ENCODE measurements around the gene NHP2.
A peak's percentile ranks its signal among the peaks of the same experiment; 100 is the strongest.
"Not testable (repeated sequence)": the region's sequence is repeated elsewhere in the genome, so short reads cannot be mapped to it uniquely, and the experiment has no call there.

Gene NHP2

DNA sequence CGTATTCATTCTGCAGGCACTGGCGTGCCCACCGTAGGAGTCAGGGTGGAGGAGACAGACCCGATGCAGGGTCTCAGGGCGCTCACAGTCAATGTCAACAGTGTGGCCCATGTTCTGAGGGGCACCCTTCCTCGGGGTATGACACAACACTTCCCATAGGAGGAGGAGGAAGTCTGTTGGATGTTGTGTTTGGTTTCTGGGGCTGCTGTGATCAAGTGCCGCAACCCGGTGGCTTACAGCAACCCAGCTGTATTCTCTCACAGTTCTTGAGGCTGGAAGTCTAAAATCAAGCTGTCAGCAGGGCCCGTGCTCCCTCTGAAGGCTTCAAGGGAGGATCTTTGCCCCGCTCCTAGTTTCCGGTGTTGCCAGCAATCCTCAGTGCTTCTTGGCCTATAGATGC lies 45.0 kb upstream of the NHP2 start:
- Histone ChIP-seq H3K36me3 (no peaks in the 10 kb centered on the region), H3K4me1 (peaks cover 0 to 2% (median under 1%) of the 10 kb centered on the region in 4 donors), H3K27me3 (peaks cover 0 to 14% of the 10 kb centered on the region in 2 donors), H3K27ac (no peak overlapping the region), H3K4me3 (no peak overlapping the region), H3K9me3 (no peaks in the 10 kb centered on the region)
- peak in 1 of 2 donors; percentile 45 for DNase-seq
- intact Hi-C loops (cut with DNase I; ENCODE audit: low total_unique reads) = no loop called here
- TF ChIP-seq, protein P1, sequence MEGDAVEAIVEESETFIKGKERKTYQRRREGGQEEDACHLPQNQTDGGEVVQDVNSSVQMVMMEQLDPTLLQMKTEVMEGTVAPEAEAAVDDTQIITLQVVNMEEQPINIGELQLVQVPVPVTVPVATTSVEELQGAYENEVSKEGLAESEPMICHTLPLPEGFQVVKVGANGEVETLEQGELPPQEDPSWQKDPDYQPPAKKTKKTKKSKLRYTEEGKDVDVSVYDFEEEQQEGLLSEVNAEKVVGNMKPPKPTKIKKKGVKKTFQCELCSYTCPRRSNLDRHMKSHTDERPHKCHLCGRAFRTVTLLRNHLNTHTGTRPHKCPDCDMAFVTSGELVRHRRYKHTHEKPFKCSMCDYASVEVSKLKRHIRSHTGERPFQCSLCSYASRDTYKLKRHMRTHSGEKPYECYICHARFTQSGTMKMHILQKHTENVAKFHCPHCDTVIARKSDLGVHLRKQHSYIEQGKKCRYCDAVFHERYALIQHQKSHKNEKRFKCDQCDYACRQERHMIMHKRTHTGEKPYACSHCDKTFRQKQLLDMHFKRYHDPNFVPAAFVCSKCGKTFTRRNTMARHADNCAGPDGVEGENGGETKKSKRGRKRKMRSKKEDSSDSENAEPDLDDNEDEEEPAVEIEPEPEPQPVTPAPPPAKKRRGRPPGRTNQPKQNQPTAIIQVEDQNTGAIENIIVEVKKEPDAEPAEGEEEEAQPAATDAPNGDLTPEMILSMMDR (IDR thresholded peaks at IDR 0.05) = no peak

GRCh38 chr5:178198151-178198550 lies 44.5 kb upstream of the NHP2 start:
- H3K4me3 ChIP-seq; H3K27ac ChIP-seq; intact Hi-C loops (cut with DNase I; ENCODE audit: low total_unique reads); H3K4me1 ChIP-seq; H3K36me3 ChIP-seq; H3K9me3 ChIP-seq: not testable (repeated sequence)
- DNase-seq = peak in 1 of 2 donors; percentile 25
- H3K27me3 ChIP-seq = peaks cover 0 to 19% of the 10 kb centered on the region in 2 donors

- intact Hi-C loops (cut with DNase I; ENCODE audit: low total_unique reads) = no loop called here
- Histone ChIP-seq H3K27ac (no peak overlapping the region), H3K4me3 (no peak overlapping the region), H3K9me3 (no peaks in the 10 kb centered on the region), H3K4me1 (no peaks in the 10 kb centered on the region), H3K36me3 (no peaks in the 10 kb centered on the region), H3K27me3 (peaks cover 0 to 21% of the 10 kb centered on the region in 2 donors)
- TF ChIP-seq, protein P1 (IDR thresholded peaks at IDR 0.05) = peak in 1 of 2 experiments; percentile 8
- no peak for DNase-seq
These were observed 43.3 kb upstream of the NHP2 start for GRCh38 chr5:178196986-178197385.

GRCh38 chr5:178196281-178196812 lies 42.7 kb upstream of the NHP2 start:
- H3K4me3 ChIP-seq = no peak overlapping the region
- H3K9me3 ChIP-seq = no peaks in the 10 kb centered on the region
- TF ChIP-seq, protein P1 (IDR thresholded peaks at IDR 0.05) = no peak
- no peaks in the 10 kb centered on the region for H3K4me1 ChIP-seq
- peaks cover 0 to 24% of the 10 kb centered on the region in 2 donors for H3K27me3 ChIP-seq
- H3K36me3 ChIP-seq = no peaks in the 10 kb centered on the region
- peak in 1 of 2 donors; percentile 20 for DNase-seq
- intact Hi-C loops (cut with DNase I; ENCODE audit: low total_unique reads) = no loop called here
- no peak overlapping the region for H3K27ac ChIP-seq

- H3K27me3 ChIP-seq = peaks cover 0 to 24% of the 10 kb centered on the region in 2 donors
- no peaks in the 10 kb centered on the region for H3K36me3 ChIP-seq
- H3K9me3 ChIP-seq = no peaks in the 10 kb centered on the region
- TF ChIP-seq, protein P1 (IDR thresholded peaks at IDR 0.05) = no peak
- no peak overlapping the region for H3K4me3 ChIP-seq
- no peaks in the 10 kb centered on the region for H3K4me1 ChIP-seq
- peak in 1 of 2 donors; percentile 64 for DNase-seq
- H3K27ac ChIP-seq = no peak overlapping the region
- intact Hi-C loops (cut with DNase I; ENCODE audit: low total_unique reads) = no loop called here
These were observed 40.3 kb upstream of the NHP2 start for GRCh38 chr5:178194026-178194425.

- no peak for DNase-seq
- Histone ChIP-seq H3K36me3 (no peaks in the 10 kb centered on the region), H3K9me3 (no peaks in the 10 kb centered on the region), H3K4me3 (no peak overlapping the region), H3K27me3 (peaks cover 0 to 30% of the 10 kb centered on the region in 2 donors), H3K4me1 (no peaks in the 10 kb centered on the region), H3K27ac (no peak overlapping the region)
- intact Hi-C loops (cut with DNase I; ENCODE audit: low total_unique reads) = no loop called here
- TF ChIP-seq, protein P1 (IDR thresholded peaks at IDR 0.05) = no peak
These were observed 39.6 kb upstream of the NHP2 start for GRCh38 chr5:178193251-178193809.
